Esophagus squamous epithelium (tissue), 5 donors: Measurements from ENCODE around the gene RBP3. TPM values are rescaled to one million over a fixed set of nuclear protein-coding genes. Genes with fewer than 3 reads are reported as not detected.
A peak's percentile ranks its signal among the peaks of the same experiment; 100 is the strongest.

Source experiments
- DNase-seq: peaks from one replicate; lab custom pipeline; 2025; lab: John Stamatoyannopoulos, UW
- H3K27ac ChIP-seq, 4 donors: fragments of 200-600 bp; sonication (generic); one replicate each; pipeline ENCODE4 v1.5.1; 2016 to 2019; ENCODE audit warnings: mild to moderate bottlenecking in 1 of 4
- H3K27me3 ChIP-seq, 4 donors: fragments of 200-600 bp; sonication (generic); 1 replicate in 3 of 4; 2 replicates in 1 of 4; pipeline versions ENCODE4 v1.5.1 to v1.6.0; 2017 to 2021; ENCODE audit warnings: antibody characterized with exemption in 1 of 4
- H3K36me3 ChIP-seq, 3 donors: fragments of 200-600 bp; sonication (generic); one replicate each; pipeline ENCODE4 v1.5.1; 2016 to 2019
- H3K4me1 ChIP-seq, 3 donors: fragments of 200-600 bp; sonication (generic); one replicate each; pipeline ENCODE4 v1.5.1; 2017 to 2019
- H3K4me3 ChIP-seq, 4 donors: fragments of 200-600 bp; sonication (generic); 1 replicate in 3 of 4; 2 replicates in 1 of 4; pipeline ENCODE4 v1.5.1; 2016 to 2019; ENCODE audit warnings: mild to moderate bottlenecking in 2 of 4, moderate library complexity in 1 of 4
- H3K9me3 ChIP-seq, 3 donors: fragments of 200-600 bp; sonication (generic); one replicate each; pipeline ENCODE4 v1.5.1; 2016 to 2019
- CTCF ChIP-seq, 6 experiments: fragments of 450-650 bp in 4 of 6; fragments of 200-600 bp in 2 of 6; sonication (generic) in 2 of 6; IDR thresholded peaks; one replicate each; pipeline ENCODE4 v1.5.1; 2016 to 2019; ENCODE audit warnings: antibody characterized with exemption in 6 of 6, mild to moderate bottlenecking in 4 of 6, moderate library complexity in 4 of 6
- POLR2A ChIP-seq, 4 donors: fragments of 450-650 bp; IDR thresholded peaks; one replicate each; pipeline ENCODE4 v1.6.1; 2017; ENCODE audit warnings: antibody characterized with exemption in 4 of 4, mild to moderate bottlenecking in 4 of 4, moderate library complexity in 3 of 4
- WGBS, 2 donors: methylation state at CpG; one replicate each; pipeline ENCODE4 v1.1.5; 2018; 5-methylcytosine and 5-hydroxymethylcytosine counted together
- intact Hi-C: fragments of 100-400 bp; cut with DNase I; formaldehyde crosslinking; loops from one replicate; pipeline ENCODE4 v1.15.0; 2022
- total RNA-seq, 4 donors: library from RNA; depleted of rRNA; stranded (reverse); fragments of >200 nt; gene quantifications; one replicate each; pipeline ENCODE4 v1.1.0, GENCODE V29; 2016
- donor health status: DM: yes; HTN: yes; CAD: no.

Gene RBP3
- total RNA-seq, 4 donors from 2014 or later = not detected

GRCh38 chr10:47400786-47401185, 52.6 kb downstream of the RBP3 start:
- H3K27me3 ChIP-seq = no peaks in the 10 kb centered on the region
- no peaks in the 10 kb centered on the region for H3K36me3 ChIP-seq
- peaks cover 26 to 53% (median 37%) of the 10 kb centered on the region in 3 donors for H3K4me1 ChIP-seq
- 96% methylated on average over 3 of the region's 3 CpGs; no CpG with 5 or more reads in 1 of the 2 donors for WGBS, 2 donors
- H3K27ac ChIP-seq = no peak overlapping the region
- no peak for DNase-seq
- H3K9me3 ChIP-seq = no peaks in the 10 kb centered on the region
- TF ChIP-seq POLR2A (IDR thresholded peaks at IDR 0.05) = no peak
- no peak for TF ChIP-seq CTCF (IDR thresholded peaks at IDR 0.05)
- no peak overlapping the region for H3K4me3 ChIP-seq
- intact Hi-C loops = no loop called here

- H3K27ac ChIP-seq = no peak overlapping the region
- TF ChIP-seq CTCF (IDR thresholded peaks at IDR 0.05) (no peak), POLR2A (IDR thresholded peaks at IDR 0.05) (no peak)
- WGBS, 2 donors = 95 to 100% methylated on average over 3 to 4 of the region's 4 CpGs
- no peaks in the 10 kb centered on the region for H3K27me3 ChIP-seq
- intact Hi-C loops = no loop called here
- no peak overlapping the region for H3K4me3 ChIP-seq
- DNase-seq = no peak
- no peaks in the 10 kb centered on the region for H3K9me3 ChIP-seq
- H3K4me1 ChIP-seq = peaks cover 29 to 54% (median 41%) of the 10 kb centered on the region in 3 donors
- H3K36me3 ChIP-seq = no peaks in the 10 kb centered on the region
Measured at GRCh38 chr10:47401210-47401609, 53.0 kb downstream of the RBP3 start.

GRCh38 chr10:47401874-47402640, 53.9 kb downstream of the RBP3 start:
- Histone ChIP-seq H3K4me1 (peaks cover 29 to 55% (median 43%) of the 10 kb centered on the region in 3 donors), H3K4me3 (no peak overlapping the region), H3K9me3 (no peaks in the 10 kb centered on the region), H3K27me3 (no peaks in the 10 kb centered on the region), H3K27ac (peak overlapping the region in 1 of 4 donors; percentile 36), H3K36me3 (no peaks in the 10 kb centered on the region)
- no peak for DNase-seq
- TF ChIP-seq POLR2A (IDR thresholded peaks at IDR 0.05) (no peak), CTCF (IDR thresholded peaks at IDR 0.05) (no peak)
- intact Hi-C loops = no loop called here
- 81 to 92% methylated on average over 6 to 9 of the region's 10 CpGs for WGBS, 2 donors

GRCh38 chr10:47402641-47403301, 54.6 kb downstream of the RBP3 start:
- TF ChIP-seq CTCF (IDR thresholded peaks at IDR 0.05) (no peak), POLR2A (IDR thresholded peaks at IDR 0.05) (no peak)
- intact Hi-C loops = no loop called here
- Histone ChIP-seq H3K27me3 (no peaks in the 10 kb centered on the region), H3K27ac (peak overlapping the region in 2 of 4 donors; percentile 19 to 36), H3K9me3 (no peaks in the 10 kb centered on the region), H3K4me3 (no peak overlapping the region), H3K4me1 (peaks cover 29 to 53% (median 43%) of the 10 kb centered on the region in 3 donors), H3K36me3 (no peaks in the 10 kb centered on the region)
- 37 to 45% methylated on average over 4 of the region's 4 CpGs for WGBS, 2 donors
- DNase-seq = no peak
